ENCODE data around the gene HOXA13. TPM values are rescaled to one million over a fixed set of nuclear protein-coding genes. Genes with fewer than 3 reads are reported as not detected.

HOXA13 gene
- polyA plus RNA-seq, 1 donor (not counting 4 experiments of a cell fraction or from before 2014, with no cell fraction given), result not detected

DNA sequence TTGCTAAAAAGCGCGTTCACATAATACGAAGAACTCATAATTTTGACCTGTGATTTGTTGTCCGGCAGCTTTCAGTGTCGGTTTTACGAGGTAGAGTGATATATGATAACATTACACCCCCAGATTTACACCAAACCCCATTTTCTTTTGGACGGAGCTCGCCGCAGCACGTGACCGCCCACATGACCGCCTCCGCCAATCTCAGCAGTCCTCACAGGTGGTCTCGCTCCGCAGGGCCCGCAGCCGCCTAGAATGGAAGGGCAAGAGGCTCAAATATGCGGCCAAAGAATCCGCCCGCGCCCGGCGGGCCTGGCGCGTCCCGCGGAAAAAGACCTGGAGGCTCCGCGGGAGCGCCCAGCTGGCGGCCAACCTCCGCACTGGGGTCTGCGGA lies 43.4 kb downstream of the HOXA13 start, which contains the start of gene HOXA7:
Gene HOXA7, minus strand, starts transcription at position 168 of the 391 bp plus-strand sequence. Its CDS starts 130 bp downstream, at position 38.
- dilution Hi-C loops (cut with MboI; ENCODE audit: extremely low pct_ligation_motif_present, low sequenced_read_pairs), result no loop called here
- peaks cover 40% of the 10 kb centered on the region for H3K79me2 ChIP-seq (ENCODE audit: control insufficient read depth, insufficient read depth, low read length)
- H3K27ac ChIP-seq (ENCODE audit: control insufficient read depth, insufficient read depth, low read length), result peak within 1 kb of the TSS; percentile 87
- no peaks in the 10 kb centered on the region for H3K9me3 ChIP-seq (ENCODE audit: control insufficient read depth, low read depth, low read length)
- H3K27me3 ChIP-seq (ENCODE audit: control insufficient read depth, extremely low read depth, insufficient read depth, low read length), result no peaks in the 10 kb centered on the region
- TF ChIP-seq EZH2 (IDR thresholded peaks at IDR 0.05; ENCODE audit: low read length), result no peak
- TF ChIP-seq, protein P1, sequence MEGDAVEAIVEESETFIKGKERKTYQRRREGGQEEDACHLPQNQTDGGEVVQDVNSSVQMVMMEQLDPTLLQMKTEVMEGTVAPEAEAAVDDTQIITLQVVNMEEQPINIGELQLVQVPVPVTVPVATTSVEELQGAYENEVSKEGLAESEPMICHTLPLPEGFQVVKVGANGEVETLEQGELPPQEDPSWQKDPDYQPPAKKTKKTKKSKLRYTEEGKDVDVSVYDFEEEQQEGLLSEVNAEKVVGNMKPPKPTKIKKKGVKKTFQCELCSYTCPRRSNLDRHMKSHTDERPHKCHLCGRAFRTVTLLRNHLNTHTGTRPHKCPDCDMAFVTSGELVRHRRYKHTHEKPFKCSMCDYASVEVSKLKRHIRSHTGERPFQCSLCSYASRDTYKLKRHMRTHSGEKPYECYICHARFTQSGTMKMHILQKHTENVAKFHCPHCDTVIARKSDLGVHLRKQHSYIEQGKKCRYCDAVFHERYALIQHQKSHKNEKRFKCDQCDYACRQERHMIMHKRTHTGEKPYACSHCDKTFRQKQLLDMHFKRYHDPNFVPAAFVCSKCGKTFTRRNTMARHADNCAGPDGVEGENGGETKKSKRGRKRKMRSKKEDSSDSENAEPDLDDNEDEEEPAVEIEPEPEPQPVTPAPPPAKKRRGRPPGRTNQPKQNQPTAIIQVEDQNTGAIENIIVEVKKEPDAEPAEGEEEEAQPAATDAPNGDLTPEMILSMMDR (optimal IDR thresholded peaks at IDR 0.05 in 1 of 3, IDR thresholded peaks at IDR 0.05 in 1 of 3, conservative IDR thresholded peaks at IDR 0.05 in 1 of 3; ENCODE audit: extremely low read depth in 1 of 3, insufficient read depth in 2 of 3, low read length in 3 of 3), result no peak
- FAIRE-seq, result peak; percentile 57
- peak within 1 kb of the TSS; percentile 90 for H3K9ac ChIP-seq (ENCODE audit: control insufficient read depth, extremely low read depth, insufficient read depth, low read length)
- H3K4me3 ChIP-seq (ENCODE audit: control insufficient read depth in 2 of 3, extremely low read depth in 1 of 3, insufficient read depth in 2 of 3, low read depth in 1 of 3, low read length in 3 of 3), result peak within 1 kb of the TSS; percentile 55 to 94 (median 80)
- H3K4me1 ChIP-seq (ENCODE audit: control insufficient read depth, extremely low read depth, insufficient read depth, low read length), result peaks cover 78% of the 10 kb centered on the region
- H3K4me2 ChIP-seq (ENCODE audit: control insufficient read depth, extremely low read depth, insufficient read depth, low read depth, low read length), result peak within 1 kb of the TSS; percentile 98
- peak within 1 kb of the TSS; percentile 90 for H2AFZ ChIP-seq (ENCODE audit: control insufficient read depth, low read length)
- H3K9me1 ChIP-seq (ENCODE audit: control insufficient read depth, extremely low read depth, insufficient read depth, low read length), result no peaks in the 10 kb centered on the region
- H4K20me1 ChIP-seq (ENCODE audit: control insufficient read depth, extremely low read depth, insufficient read depth, low read length), result no peaks in the 10 kb centered on the region
- no peak for DNase-seq (ENCODE audit: low read depth, low spot score)
- H3K36me3 ChIP-seq (ENCODE audit: control insufficient read depth in 2 of 2, extremely low read depth in 1 of 2, insufficient read depth in 2 of 2, low read length in 2 of 2), result no peaks in the 10 kb centered on the region

DNA sequence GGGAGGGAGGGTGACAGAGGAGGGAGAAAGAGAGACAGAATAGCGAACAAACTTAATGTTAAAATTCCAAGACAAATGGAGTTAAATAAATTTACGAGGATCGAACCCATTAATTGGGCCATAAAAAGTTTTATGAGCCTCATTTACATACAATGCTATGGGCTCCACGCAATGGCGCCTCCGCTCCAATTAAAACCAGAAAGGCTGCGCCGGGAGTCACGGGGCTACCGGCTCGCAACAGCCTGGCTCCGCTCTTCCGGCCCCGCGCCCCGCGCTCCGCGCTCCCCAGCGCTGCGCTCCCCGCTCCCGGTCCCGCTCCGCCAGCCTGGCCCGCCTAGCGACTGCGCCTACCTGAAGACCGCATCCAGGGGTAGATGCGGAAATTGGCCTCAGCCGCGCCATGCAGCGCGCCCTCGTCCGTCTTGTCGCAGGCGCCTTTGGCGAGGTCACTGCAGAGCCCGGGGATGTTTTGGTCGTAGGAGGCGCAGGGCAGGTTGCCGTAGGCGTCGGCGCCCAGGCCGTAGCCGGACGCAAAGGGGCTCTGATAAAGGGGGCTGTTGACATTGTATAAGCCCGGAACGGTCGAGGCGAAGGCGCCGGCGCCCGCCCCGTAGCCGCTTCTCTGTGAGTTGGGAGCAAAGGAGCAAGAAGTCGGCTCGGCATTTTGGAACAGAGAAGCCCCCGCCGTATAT lies 43.9 kb downstream of the HOXA13 start:
- dilution Hi-C loops (cut with MboI; ENCODE audit: extremely low pct_ligation_motif_present, low sequenced_read_pairs), result no loop called here
- H3K9me1 ChIP-seq (ENCODE audit: control insufficient read depth, extremely low read depth, insufficient read depth, low read length), result no peaks in the 10 kb centered on the region
- peaks cover 45% of the 10 kb centered on the region for H3K79me2 ChIP-seq (ENCODE audit: control insufficient read depth, insufficient read depth, low read length)
- peak overlapping the region; percentile 90 for H2AFZ ChIP-seq (ENCODE audit: control insufficient read depth, low read length)
- TF ChIP-seq, protein P1 (optimal IDR thresholded peaks at IDR 0.05 in 1 of 3, IDR thresholded peaks at IDR 0.05 in 1 of 3, conservative IDR thresholded peaks at IDR 0.05 in 1 of 3; ENCODE audit: extremely low read depth in 1 of 3, insufficient read depth in 2 of 3, low read length in 3 of 3), result no peak
- TF ChIP-seq EZH2 (IDR thresholded peaks at IDR 0.05; ENCODE audit: low read length), result no peak
- H3K36me3 ChIP-seq (ENCODE audit: control insufficient read depth in 2 of 2, extremely low read depth in 1 of 2, insufficient read depth in 2 of 2, low read length in 2 of 2), result no peaks in the 10 kb centered on the region
- DNase-seq (ENCODE audit: low read depth, low spot score) (no peak), FAIRE-seq (no peak)
- H3K4me1 ChIP-seq (ENCODE audit: control insufficient read depth, extremely low read depth, insufficient read depth, low read length), result peaks cover 79% of the 10 kb centered on the region
- H3K4me2 ChIP-seq (ENCODE audit: control insufficient read depth, extremely low read depth, insufficient read depth, low read depth, low read length), result peak overlapping the region; percentile 98
- peak overlapping the region; percentile 87 for H3K27ac ChIP-seq (ENCODE audit: control insufficient read depth, insufficient read depth, low read length)
- H3K4me3 ChIP-seq (ENCODE audit: control insufficient read depth in 2 of 3, extremely low read depth in 1 of 3, insufficient read depth in 2 of 3, low read depth in 1 of 3, low read length in 3 of 3), result peak overlapping the region; percentile 55 to 94 (median 73)
- H3K9ac ChIP-seq (ENCODE audit: control insufficient read depth, extremely low read depth, insufficient read depth, low read length), result peak overlapping the region; percentile 90
- H3K27me3 ChIP-seq (ENCODE audit: control insufficient read depth, extremely low read depth, insufficient read depth, low read length), result no peaks in the 10 kb centered on the region
- H4K20me1 ChIP-seq (ENCODE audit: control insufficient read depth, extremely low read depth, insufficient read depth, low read length), result no peaks in the 10 kb centered on the region
- H3K9me3 ChIP-seq (ENCODE audit: control insufficient read depth, low read depth, low read length), result no peaks in the 10 kb centered on the region

Measured in keratinocyte (primary cell).